PFSK-1 (cell line): ENCODE data around the gene RSU1.

Source experiments
- FOXP2 ChIP-seq: optimal IDR thresholded peaks from 2 replicates; pipeline ENCODE3; 2011; ENCODE audit warnings: borderline replicate concordance, control low read depth, inconsistent platforms; ENCODE audit not compliant: insufficient read depth; ENCODE audit errors: extremely low read length, extremely low read depth
- POLR2AphosphoS5 ChIP-seq: IDR thresholded peaks from 2 replicates; pipeline ENCODE4 v1.6.1; 2012; ENCODE audit warnings: low read depth, mild to moderate bottlenecking, control low read depth, low read length, moderate library complexity
- REST ChIP-seq, 2 experiments: IDR thresholded peaks; 2 replicates each; pipeline versions ENCODE4 v1.6.1 to v1.8.0; 2011 to 2012; ENCODE audit warnings: low read depth in 2 of 2, low read length in 2 of 2, control low read depth in 1 of 2, inconsistent platforms in 1 of 2, mild to moderate bottlenecking in 1 of 2, moderate library complexity in 1 of 2; ENCODE audit not compliant: insufficient read depth in 1 of 2
- SIN3A ChIP-seq: IDR thresholded peaks from 2 replicates; pipeline ENCODE4 v1.6.1; 2012; ENCODE audit warnings: mild to moderate bottlenecking, low read length, moderate library complexity, borderline replicate concordance; ENCODE audit not compliant: insufficient read depth
- TAF1 ChIP-seq: IDR thresholded peaks from 2 replicates; pipeline ENCODE4 v1.6.1; 2012; ENCODE audit warnings: low read length, control low read depth, borderline replicate concordance; ENCODE audit not compliant: insufficient read depth

GRCh38 chr10:16686054-16686902, 130.9 kb downstream of the RSU1 start:
- TF ChIP-seq POLR2AphosphoS5 (no peak), TAF1 (no peak), SIN3A (no peak), FOXP2 (no peak), REST (IDR thresholded peaks at IDR 0.05; ENCODE audit: insufficient read depth in 1 of 2, low read depth in 2 of 2, low read length in 2 of 2) (no peak)
